GM12874 (cell line): ENCODE results near the gene NTHL1.

ENCODE experiments used
- TF ChIP-seq, protein P1 (sequence below): IDR thresholded peaks from 2 replicates; pipeline ENCODE4 v1.5.1; 2011; ENCODE audit warnings: low read depth, mild to moderate bottlenecking, control low read depth, low read length, moderate library complexity; ENCODE audit not compliant: insufficient read depth

NTHL1 gene

DNA sequence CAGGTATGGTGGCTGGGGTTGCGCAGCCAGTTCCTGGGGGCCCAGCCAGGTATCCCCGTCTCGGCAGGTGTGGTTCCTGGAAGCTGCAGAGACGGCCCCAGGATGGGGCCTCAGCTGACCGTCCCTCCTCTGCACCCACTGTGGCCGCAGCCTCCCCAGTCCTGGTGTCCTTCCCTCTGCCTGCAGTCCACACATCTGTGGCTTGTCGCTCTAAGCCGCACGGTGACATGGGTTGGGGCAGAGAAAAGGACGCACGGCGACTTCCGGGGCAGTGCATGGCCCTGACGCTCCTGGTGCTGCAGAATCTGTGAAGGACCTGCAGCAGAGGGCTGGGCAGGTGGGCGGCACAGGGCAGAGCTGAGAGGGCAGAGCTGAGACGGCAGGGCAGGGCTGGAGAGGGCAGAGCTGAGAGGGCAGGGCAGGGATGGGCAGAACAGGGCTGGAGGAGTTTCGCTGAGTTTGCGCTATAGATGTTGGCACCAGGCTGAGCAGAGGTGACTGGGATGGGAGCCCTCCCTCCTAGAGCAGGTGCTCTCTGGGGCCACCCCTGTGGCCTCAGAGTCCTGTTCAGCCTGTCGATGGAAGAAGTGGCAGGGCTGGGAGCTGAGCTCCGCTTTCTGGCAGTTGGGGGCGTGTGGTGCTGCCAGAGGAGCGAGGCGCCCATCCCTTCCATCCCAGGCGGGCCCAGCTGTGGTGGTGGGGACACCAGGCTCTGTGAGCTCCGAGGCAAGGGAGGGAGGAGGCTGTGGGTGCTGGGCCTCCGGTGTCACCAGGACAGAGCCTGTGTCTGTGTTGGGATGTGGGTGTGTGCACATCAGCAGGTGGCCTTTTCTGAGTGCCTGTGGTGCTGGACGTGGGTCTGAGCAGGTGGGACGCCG is 23.2 kb upstream of the NTHL1 start:
- TF ChIP-seq, protein P1, sequence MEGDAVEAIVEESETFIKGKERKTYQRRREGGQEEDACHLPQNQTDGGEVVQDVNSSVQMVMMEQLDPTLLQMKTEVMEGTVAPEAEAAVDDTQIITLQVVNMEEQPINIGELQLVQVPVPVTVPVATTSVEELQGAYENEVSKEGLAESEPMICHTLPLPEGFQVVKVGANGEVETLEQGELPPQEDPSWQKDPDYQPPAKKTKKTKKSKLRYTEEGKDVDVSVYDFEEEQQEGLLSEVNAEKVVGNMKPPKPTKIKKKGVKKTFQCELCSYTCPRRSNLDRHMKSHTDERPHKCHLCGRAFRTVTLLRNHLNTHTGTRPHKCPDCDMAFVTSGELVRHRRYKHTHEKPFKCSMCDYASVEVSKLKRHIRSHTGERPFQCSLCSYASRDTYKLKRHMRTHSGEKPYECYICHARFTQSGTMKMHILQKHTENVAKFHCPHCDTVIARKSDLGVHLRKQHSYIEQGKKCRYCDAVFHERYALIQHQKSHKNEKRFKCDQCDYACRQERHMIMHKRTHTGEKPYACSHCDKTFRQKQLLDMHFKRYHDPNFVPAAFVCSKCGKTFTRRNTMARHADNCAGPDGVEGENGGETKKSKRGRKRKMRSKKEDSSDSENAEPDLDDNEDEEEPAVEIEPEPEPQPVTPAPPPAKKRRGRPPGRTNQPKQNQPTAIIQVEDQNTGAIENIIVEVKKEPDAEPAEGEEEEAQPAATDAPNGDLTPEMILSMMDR: no peak

DNA sequence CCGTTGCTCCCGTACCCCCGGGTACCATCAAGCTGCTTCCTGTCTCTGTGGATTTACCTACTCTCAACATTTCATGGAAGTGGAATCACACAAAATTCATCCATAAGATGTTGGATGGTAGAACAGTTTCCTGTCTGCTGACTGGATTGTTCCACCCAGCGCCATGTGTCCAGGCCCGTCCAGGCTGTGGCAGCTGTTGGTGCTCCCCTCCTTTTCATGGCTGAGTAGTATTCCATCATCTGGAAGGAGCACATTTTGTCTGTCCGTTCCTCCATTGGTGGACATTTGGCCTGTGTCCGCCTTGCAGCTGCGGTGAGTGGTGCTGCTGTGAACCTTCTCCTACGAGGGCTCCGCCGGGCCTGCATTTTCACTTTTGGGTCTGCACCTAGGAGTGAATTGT is 18.5 kb upstream of the NTHL1 start:
- TF ChIP-seq, protein P1: no peak

DNA sequence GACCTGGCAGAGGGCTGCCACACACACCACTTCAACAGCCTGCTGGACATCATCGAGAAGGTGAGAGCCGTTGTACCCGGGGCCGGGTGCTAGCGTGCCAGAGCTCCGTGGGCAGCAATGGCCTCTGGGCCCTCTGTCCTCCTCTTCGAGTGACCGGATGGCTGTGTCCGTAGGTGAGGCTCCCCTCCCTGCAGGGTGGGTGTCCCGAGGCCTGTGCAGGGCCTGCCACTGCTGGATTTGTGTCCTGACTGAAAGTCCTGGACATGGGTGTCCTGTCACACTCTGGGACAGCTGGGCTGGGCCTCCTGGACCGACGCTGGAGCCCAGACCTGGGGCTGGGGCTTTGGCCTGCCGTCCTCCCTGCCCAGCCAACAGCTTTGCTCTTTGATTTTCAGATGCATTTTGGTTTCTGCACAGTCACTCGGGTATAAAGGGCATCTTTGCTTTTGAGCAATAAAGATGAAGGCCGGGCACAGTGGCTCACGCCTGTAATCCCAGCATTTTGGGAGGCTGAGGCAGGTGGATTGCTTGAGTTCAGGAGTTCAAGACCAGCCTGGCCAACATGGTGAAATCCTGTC is 16.8 kb upstream of the NTHL1 start:
- TF ChIP-seq, protein P1: no peak

- TF ChIP-seq, protein P1: no peak
Observed at GRCh38 chr16:2063861-2064260, 16.2 kb upstream of the NTHL1 start.

- TF ChIP-seq, protein P1: no peak
Observed at GRCh38 chr16:2062801-2063200, 15.2 kb upstream of the NTHL1 start.

DNA sequence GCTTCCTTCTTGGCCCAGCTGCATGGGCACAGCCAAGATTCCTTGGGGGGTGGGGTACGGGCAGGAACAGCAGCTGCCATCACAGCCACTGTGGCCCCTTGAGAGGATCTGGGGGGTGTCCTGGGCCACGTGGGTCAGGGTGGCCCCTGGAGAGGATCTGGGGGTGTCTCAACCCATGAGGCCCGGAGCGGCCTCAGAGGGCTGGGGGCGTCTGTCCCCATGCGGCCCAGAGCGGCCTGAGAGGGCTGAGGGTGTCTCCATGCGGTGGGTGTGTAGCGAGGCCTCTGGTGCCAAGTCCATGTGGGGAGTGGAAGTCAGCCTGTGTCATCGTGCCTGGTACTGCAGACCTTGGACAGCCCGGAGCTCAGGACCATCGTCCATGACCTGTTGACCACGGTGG is 13.9 kb upstream of the NTHL1 start:
- TF ChIP-seq, protein P1: no peak

- TF ChIP-seq, protein P1: no peak
Observed at GRCh38 chr16:2061023-2061422, 13.4 kb upstream of the NTHL1 start.
